HCT116 (cell line): Measurements from ENCODE around the gene RIPOR3.

Experiments used
- CTCF ChIP-seq, 3 experiments: fragments of 200-600 bp in 1 of 3; sonication (generic) in 1 of 3; IDR thresholded peaks in 2 of 3; conservative IDR thresholded peaks in 1 of 3; 2 replicates each; pipeline ENCODE4 v1.5.1; 2012 to 2017; ENCODE audit warnings: low read depth in 2 of 3, low read length in 2 of 3, antibody characterized with exemption in 1 of 3, borderline replicate concordance in 1 of 3, control low read depth in 1 of 3, mild to moderate bottlenecking in 1 of 3, mixed read lengths in 1 of 3, mixed run types in 1 of 3, moderate library complexity in 1 of 3; ENCODE audit not compliant: insufficient read depth in 1 of 3
- EGR1 ChIP-seq: IDR thresholded peaks from 2 replicates; pipeline ENCODE4 v1.6.1; 2012; ENCODE audit warnings: low read depth
- ELF1 ChIP-seq: IDR thresholded peaks from 2 replicates; pipeline ENCODE4 v1.6.1; 2012; ENCODE audit warnings: low read depth, borderline replicate concordance
- JUND ChIP-seq: IDR thresholded peaks from 2 replicates; pipeline ENCODE4 v1.6.1; 2012
- POLR2A ChIP-seq: IDR thresholded peaks from 2 replicates; pipeline ENCODE4 v1.7.0; 2011; ENCODE audit warnings: borderline replicate concordance; ENCODE audit not compliant: insufficient read depth, insufficient read length; ENCODE audit errors: extremely low read depth
- POLR2AphosphoS5 ChIP-seq: IDR thresholded peaks from 2 replicates; pipeline ENCODE4 v1.6.1; 2011; ENCODE audit warnings: mild to moderate bottlenecking, low read depth, low read length, moderate library complexity
- RAD21 ChIP-seq: IDR thresholded peaks from 2 replicates; pipeline ENCODE4 v1.6.1; 2012; ENCODE audit warnings: low read depth, mild to moderate bottlenecking
- SP1 ChIP-seq: IDR thresholded peaks from 2 replicates; pipeline ENCODE4 v1.6.1; 2012; ENCODE audit warnings: low read depth
- SRF ChIP-seq: IDR thresholded peaks from 2 replicates; pipeline ENCODE4 v1.6.1; 2012; ENCODE audit warnings: low read depth
- TCF7L2 ChIP-seq: IDR thresholded peaks from 2 replicates; pipeline ENCODE4 v1.7.0; 2011; ENCODE audit warnings: borderline replicate concordance, inconsistent platforms; ENCODE audit not compliant: insufficient read depth, insufficient read length; ENCODE audit errors: extremely low read depth
- ZNF274 ChIP-seq: fragments of 200-500 bp; sonication (Bioruptor generic); IDR thresholded peaks from 2 replicates; pipeline ENCODE4 v1.6.1; 2014; ENCODE audit warnings: mild to moderate bottlenecking, low read depth, low read length, inconsistent platforms
- TF ChIP-seq, protein P1 (sequence below): IDR thresholded peaks from 2 replicates; pipeline ENCODE4 v1.6.1; 2012; ENCODE audit warnings: low read depth

DNA sequence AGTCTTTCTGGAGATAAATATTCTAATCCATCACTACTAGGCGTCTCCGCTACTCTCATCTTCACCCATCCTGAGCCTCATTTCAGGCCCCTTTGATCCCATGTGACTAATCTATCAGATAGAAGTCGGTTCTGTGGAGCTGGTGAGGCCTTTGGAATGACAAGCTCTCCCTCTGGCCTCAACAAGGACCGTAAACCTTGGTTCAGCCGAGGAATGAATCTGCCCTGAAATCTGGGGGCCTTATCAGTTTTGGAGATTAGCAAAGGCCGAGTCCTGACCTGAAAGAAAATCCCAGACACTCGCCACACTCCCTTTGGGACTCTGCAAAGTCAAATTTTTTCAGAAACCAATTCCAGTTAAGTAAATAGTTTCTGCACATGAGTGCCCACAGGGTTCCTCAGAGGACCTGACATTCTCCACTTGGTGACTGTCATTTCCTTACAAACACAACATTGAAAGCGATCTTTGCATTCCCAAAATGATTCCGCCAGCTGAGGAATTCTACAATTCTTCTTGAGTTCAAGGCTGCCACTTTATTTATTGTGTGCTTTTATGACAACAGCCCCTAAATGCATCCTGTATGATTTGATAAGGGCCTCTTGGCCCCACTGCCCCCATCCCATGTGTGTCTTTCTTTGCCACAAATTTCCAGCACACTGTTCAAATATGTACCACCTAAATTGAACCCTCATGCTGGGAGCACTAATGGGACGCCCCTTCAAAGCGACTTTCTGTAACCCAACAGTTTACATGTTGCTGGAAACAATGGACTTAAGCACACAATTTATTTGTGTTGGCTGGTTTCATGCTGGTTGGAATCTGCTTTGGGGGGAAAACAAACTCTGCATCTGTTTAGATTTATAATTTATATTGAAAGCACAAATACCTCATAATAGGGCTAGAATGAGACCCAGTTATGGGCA is 10.0 kb upstream of the RIPOR3 start:
- no peak for TF ChIP-seq SRF
- no peak for TF ChIP-seq CTCF (IDR thresholded peaks at IDR 0.05 in 2 of 3, conservative IDR thresholded peaks at IDR 0.05 in 1 of 3; ENCODE audit: borderline replicate concordance in 1 of 3, insufficient read depth in 1 of 3, low read depth in 2 of 3, low read length in 2 of 3)
- TF ChIP-seq TCF7L2 = no peak
- TF ChIP-seq POLR2A = no peak
- no peak for TF ChIP-seq POLR2AphosphoS5
- TF ChIP-seq ZNF274 = no peak
- no peak for TF ChIP-seq JUND
- TF ChIP-seq ELF1 = no peak
- no peak for TF ChIP-seq RAD21
- TF ChIP-seq, protein P1, sequence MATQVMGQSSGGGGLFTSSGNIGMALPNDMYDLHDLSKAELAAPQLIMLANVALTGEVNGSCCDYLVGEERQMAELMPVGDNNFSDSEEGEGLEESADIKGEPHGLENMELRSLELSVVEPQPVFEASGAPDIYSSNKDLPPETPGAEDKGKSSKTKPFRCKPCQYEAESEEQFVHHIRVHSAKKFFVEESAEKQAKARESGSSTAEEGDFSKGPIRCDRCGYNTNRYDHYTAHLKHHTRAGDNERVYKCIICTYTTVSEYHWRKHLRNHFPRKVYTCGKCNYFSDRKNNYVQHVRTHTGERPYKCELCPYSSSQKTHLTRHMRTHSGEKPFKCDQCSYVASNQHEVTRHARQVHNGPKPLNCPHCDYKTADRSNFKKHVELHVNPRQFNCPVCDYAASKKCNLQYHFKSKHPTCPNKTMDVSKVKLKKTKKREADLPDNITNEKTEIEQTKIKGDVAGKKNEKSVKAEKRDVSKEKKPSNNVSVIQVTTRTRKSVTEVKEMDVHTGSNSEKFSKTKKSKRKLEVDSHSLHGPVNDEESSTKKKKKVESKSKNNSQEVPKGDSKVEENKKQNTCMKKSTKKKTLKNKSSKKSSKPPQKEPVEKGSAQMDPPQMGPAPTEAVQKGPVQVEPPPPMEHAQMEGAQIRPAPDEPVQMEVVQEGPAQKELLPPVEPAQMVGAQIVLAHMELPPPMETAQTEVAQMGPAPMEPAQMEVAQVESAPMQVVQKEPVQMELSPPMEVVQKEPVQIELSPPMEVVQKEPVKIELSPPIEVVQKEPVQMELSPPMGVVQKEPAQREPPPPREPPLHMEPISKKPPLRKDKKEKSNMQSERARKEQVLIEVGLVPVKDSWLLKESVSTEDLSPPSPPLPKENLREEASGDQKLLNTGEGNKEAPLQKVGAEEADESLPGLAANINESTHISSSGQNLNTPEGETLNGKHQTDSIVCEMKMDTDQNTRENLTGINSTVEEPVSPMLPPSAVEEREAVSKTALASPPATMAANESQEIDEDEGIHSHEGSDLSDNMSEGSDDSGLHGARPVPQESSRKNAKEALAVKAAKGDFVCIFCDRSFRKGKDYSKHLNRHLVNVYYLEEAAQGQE = no peak
- no peak for TF ChIP-seq EGR1
- no peak for TF ChIP-seq SP1
